ENCODE data around the gene DMRTB1. TPM values are rescaled to one million over a fixed set of nuclear protein-coding genes. Genes with fewer than 3 reads are reported as not detected.

DMRTB1 gene
- total RNA-seq, 1 experiment from 2014 or later = not detected

DNA sequence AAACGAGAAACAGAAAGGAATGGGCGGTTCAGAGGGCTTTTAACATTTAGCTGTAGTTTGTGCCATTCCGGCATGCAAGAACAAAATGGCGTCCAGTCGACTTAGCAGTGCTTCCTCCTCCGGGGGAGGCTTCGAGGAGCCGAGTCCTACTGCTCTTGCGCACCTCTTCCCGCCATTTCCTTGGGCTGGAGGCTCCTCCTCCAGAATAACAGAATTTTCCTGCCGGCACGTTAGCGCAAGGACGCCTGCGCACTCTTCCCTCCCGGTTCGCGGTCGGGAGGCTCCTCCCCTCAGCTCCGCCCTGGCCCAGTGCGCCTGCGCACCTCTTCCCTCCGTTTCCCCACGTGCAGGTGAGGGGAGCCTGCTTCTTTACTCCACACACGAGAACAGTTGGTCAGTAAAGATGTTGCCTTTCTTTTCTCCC is 1.0 kb downstream of the DMRTB1 start:
- intact Hi-C loops (cut with micrococcal nuclease) = no loop called here
- no peak for DNase-seq (ENCODE audit: low read depth, low spot score)
- H3K4me2 ChIP-seq (ENCODE audit: low read length) = no peak overlapping the region
- TF ChIP-seq ZFX (IDR thresholded peaks at IDR 0.05) (no peak), JUND (IDR thresholded peaks at IDR 0.05) (no peak), SP1 (IDR thresholded peaks at IDR 0.05; ENCODE audit: low read depth) (no peak), RAD21 (IDR thresholded peaks at IDR 0.05; ENCODE audit: low read depth) (no peak), CEBPB (IDR thresholded peaks at IDR 0.05; ENCODE audit: low read depth) (no peak), SRF (IDR thresholded peaks at IDR 0.05; ENCODE audit: low read depth) (no peak)
- TF ChIP-seq, protein P1, sequence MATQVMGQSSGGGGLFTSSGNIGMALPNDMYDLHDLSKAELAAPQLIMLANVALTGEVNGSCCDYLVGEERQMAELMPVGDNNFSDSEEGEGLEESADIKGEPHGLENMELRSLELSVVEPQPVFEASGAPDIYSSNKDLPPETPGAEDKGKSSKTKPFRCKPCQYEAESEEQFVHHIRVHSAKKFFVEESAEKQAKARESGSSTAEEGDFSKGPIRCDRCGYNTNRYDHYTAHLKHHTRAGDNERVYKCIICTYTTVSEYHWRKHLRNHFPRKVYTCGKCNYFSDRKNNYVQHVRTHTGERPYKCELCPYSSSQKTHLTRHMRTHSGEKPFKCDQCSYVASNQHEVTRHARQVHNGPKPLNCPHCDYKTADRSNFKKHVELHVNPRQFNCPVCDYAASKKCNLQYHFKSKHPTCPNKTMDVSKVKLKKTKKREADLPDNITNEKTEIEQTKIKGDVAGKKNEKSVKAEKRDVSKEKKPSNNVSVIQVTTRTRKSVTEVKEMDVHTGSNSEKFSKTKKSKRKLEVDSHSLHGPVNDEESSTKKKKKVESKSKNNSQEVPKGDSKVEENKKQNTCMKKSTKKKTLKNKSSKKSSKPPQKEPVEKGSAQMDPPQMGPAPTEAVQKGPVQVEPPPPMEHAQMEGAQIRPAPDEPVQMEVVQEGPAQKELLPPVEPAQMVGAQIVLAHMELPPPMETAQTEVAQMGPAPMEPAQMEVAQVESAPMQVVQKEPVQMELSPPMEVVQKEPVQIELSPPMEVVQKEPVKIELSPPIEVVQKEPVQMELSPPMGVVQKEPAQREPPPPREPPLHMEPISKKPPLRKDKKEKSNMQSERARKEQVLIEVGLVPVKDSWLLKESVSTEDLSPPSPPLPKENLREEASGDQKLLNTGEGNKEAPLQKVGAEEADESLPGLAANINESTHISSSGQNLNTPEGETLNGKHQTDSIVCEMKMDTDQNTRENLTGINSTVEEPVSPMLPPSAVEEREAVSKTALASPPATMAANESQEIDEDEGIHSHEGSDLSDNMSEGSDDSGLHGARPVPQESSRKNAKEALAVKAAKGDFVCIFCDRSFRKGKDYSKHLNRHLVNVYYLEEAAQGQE (IDR thresholded peaks at IDR 0.05; ENCODE audit: low read depth) = no peak
- no peaks in the 10 kb centered on the region; a peak in 1 of 4 replicates for H3K4me1 ChIP-seq (ENCODE audit: control insufficient read depth in 1 of 2, insufficient read depth in 2 of 2, low read length in 2 of 2)
- ChIA-PET POLR2A (no interaction called here), CTCF (no interaction called here), RAD21 (ENCODE audit: low non-redundant PET in 1 of 2, low total read pairs in 2 of 2, uncharacterized antibody in 2 of 2, unreplicated experiment in 2 of 2) (no interaction called here)
- H2AFZ ChIP-seq (ENCODE audit: low read depth, low read length, poor library complexity, severe bottlenecking) = no peak overlapping the region
- no peak overlapping the region for H3K27ac ChIP-seq (ENCODE audit: low read depth, low read length)
- H3K79me2 ChIP-seq (ENCODE audit: insufficient read depth, low read length) = no peaks in the 10 kb centered on the region
- BruUV-seq (replicated peaks) = no TSS peak
- H3K9me2 ChIP-seq (ENCODE audit: insufficient read depth) = no peaks in the 10 kb centered on the region
- H3K9me3 ChIP-seq (ENCODE audit: control insufficient read depth in 1 of 2, insufficient read depth in 1 of 2, low read depth in 1 of 2, low read length in 2 of 2) = no peaks in the 10 kb centered on the region
- H3K4me3 ChIP-seq (replicated peaks in 1 of 2; ENCODE audit: low read depth in 1 of 2, low read length in 2 of 2) = no peak overlapping the region
- ATAC-seq = no peak
- H3K36me3 ChIP-seq (ENCODE audit: control insufficient read depth in 1 of 2, insufficient read depth in 2 of 2, low read length in 2 of 2) = no peaks in the 10 kb centered on the region
- H3K9ac ChIP-seq (ENCODE audit: low read length) = no peak overlapping the region
- no peaks in the 10 kb centered on the region for H4K20me1 ChIP-seq (ENCODE audit: insufficient read depth)
- H3K27me3 ChIP-seq (ENCODE audit: insufficient read depth, low read length) = no peaks in the 10 kb centered on the region

DNA sequence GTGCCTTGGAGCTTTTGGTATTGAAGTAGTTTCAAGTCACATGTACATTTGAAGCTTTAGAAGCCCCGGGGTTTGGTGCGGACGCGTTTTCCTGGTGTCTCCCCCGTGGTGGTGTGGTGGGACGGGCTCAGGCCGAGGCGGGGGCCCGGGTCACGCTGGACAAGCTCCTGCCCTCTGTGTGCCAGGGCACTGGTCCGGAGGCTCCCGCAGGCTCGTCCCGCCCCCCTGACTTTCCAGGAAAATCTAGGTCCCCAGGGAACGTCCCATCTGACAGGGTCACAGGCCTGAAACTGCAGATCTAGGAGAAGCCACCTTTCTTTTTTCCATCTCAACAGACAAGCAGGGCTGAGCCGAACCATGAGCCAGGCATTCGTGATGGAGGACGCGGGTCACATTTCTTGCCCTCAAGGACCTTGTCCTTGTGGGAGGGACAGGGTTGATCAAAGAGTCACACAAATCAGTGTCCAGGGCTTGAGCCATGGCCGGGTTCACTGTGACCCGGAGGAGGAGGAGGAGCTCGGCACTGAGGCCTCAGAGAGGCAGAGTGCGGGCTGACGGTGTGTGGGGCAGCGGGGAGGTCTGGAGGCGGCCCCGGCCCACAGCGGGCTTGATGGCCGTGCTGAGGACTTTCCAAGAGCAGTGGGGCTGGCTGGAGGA is 1.6 kb downstream of the DMRTB1 start:
- no peaks in the 10 kb centered on the region for H4K20me1 ChIP-seq (ENCODE audit: insufficient read depth)
- DNase-seq (ENCODE audit: low read depth, low spot score) (no peak), ATAC-seq (no peak)
- no peak overlapping the region for H3K4me3 ChIP-seq (replicated peaks in 1 of 2; ENCODE audit: low read depth in 1 of 2, low read length in 2 of 2)
- H3K27ac ChIP-seq (ENCODE audit: low read depth, low read length) = no peak overlapping the region
- intact Hi-C loops (cut with micrococcal nuclease) = no loop called here
- H3K9me3 ChIP-seq (ENCODE audit: control insufficient read depth in 1 of 2, insufficient read depth in 1 of 2, low read depth in 1 of 2, low read length in 2 of 2) = no peaks in the 10 kb centered on the region
- ChIA-PET CTCF (no interaction called here), RAD21 (ENCODE audit: low non-redundant PET in 1 of 2, low total read pairs in 2 of 2, uncharacterized antibody in 2 of 2, unreplicated experiment in 2 of 2) (no interaction called here), POLR2A (no interaction called here)
- H2AFZ ChIP-seq (ENCODE audit: low read depth, low read length, poor library complexity, severe bottlenecking) = no peak overlapping the region
- no peaks in the 10 kb centered on the region for H3K79me2 ChIP-seq (ENCODE audit: insufficient read depth, low read length)
- no peaks in the 10 kb centered on the region for H3K27me3 ChIP-seq (ENCODE audit: insufficient read depth, low read length)
- no peak overlapping the region for H3K9ac ChIP-seq (ENCODE audit: low read length)
- TF ChIP-seq EGR1 (IDR thresholded peaks at IDR 0.05; ENCODE audit: low read depth) (no peak), SIN3A (IDR thresholded peaks at IDR 0.05; ENCODE audit: low read depth) (no peak), POLR2A (IDR thresholded peaks at IDR 0.05; ENCODE audit: borderline replicate concordance, extremely low read depth, insufficient read depth, insufficient read length) (no peak), SP1 (IDR thresholded peaks at IDR 0.05; ENCODE audit: low read depth) (no peak), JUND (IDR thresholded peaks at IDR 0.05) (no peak), POLR2AphosphoS5 (IDR thresholded peaks at IDR 0.05; ENCODE audit: low read depth, low read length) (no peak)
- TF ChIP-seq, protein P2, sequence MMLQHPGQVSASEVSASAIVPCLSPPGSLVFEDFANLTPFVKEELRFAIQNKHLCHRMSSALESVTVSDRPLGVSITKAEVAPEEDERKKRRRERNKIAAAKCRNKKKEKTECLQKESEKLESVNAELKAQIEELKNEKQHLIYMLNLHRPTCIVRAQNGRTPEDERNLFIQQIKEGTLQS (IDR thresholded peaks at IDR 0.05) = no peak
- TF ChIP-seq, protein P3, sequence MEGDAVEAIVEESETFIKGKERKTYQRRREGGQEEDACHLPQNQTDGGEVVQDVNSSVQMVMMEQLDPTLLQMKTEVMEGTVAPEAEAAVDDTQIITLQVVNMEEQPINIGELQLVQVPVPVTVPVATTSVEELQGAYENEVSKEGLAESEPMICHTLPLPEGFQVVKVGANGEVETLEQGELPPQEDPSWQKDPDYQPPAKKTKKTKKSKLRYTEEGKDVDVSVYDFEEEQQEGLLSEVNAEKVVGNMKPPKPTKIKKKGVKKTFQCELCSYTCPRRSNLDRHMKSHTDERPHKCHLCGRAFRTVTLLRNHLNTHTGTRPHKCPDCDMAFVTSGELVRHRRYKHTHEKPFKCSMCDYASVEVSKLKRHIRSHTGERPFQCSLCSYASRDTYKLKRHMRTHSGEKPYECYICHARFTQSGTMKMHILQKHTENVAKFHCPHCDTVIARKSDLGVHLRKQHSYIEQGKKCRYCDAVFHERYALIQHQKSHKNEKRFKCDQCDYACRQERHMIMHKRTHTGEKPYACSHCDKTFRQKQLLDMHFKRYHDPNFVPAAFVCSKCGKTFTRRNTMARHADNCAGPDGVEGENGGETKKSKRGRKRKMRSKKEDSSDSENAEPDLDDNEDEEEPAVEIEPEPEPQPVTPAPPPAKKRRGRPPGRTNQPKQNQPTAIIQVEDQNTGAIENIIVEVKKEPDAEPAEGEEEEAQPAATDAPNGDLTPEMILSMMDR (IDR thresholded peaks at IDR 0.05 in 2 of 3, conservative IDR thresholded peaks at IDR 0.05 in 1 of 3; ENCODE audit: borderline replicate concordance in 1 of 3, insufficient read depth in 1 of 3, low read depth in 2 of 3, low read length in 2 of 3) = no peak
- no peaks in the 10 kb centered on the region for H3K9me2 ChIP-seq (ENCODE audit: insufficient read depth)
- H3K4me1 ChIP-seq (ENCODE audit: control insufficient read depth in 1 of 2, insufficient read depth in 2 of 2, low read length in 2 of 2) = peaks cover 0 to 5% of the 10 kb centered on the region in 2 experiments; a peak in 1 of 4 replicates
- H3K36me3 ChIP-seq (ENCODE audit: control insufficient read depth in 1 of 2, insufficient read depth in 2 of 2, low read length in 2 of 2) = no peaks in the 10 kb centered on the region
- H3K4me2 ChIP-seq (ENCODE audit: low read length) = no peak overlapping the region
- BruUV-seq (replicated peaks) = no TSS peak
